Neural cell (in vitro differentiated cells): ENCODE results near the gene CLDN6. TPM values are rescaled to one million over a fixed set of nuclear protein-coding genes. Genes with fewer than 3 reads are reported as not detected.

ENCODE experiments used
- H2AFZ ChIP-seq: fragments of 200-600, 300-800 bp; sonication (generic), shearing (Covaris generic); 2 replicates; pipeline ENCODE4 v1.6.0; 2014; ENCODE audit warnings: low read depth, mild to moderate bottlenecking, antibody characterized with exemption, low read length, moderate library complexity
- H3F3A ChIP-seq: fragments of 200-600 bp; shearing (Covaris generic); 2 replicates; pipeline ENCODE4 v1.6.1; 2016; ENCODE audit warnings: mild to moderate bottlenecking, moderate library complexity, mixed read lengths, antibody characterized with exemption, low read length; ENCODE audit not compliant: insufficient read depth, poor library complexity, severe bottlenecking
- H3K27ac ChIP-seq: fragments of 200-600, 300-800 bp; sonication (generic), shearing (Covaris generic); 2 replicates; pipeline ENCODE4 v1.5.1; 2014; ENCODE audit warnings: mild to moderate bottlenecking, low read length, moderate library complexity
- H3K27me3 ChIP-seq: fragments of 300-800, 200-600 bp; sonication (generic), shearing (Covaris generic); 2 replicates; pipeline ENCODE4 v1.6.0; 2014; ENCODE audit warnings: mild to moderate bottlenecking, low read depth, low read length, moderate library complexity; ENCODE audit not compliant: insufficient read depth
- H3K36me3 ChIP-seq: fragments of 300-800, 200-600 bp; sonication (generic), shearing (Covaris generic); 2 replicates; pipeline ENCODE4 v1.5.1; 2014; ENCODE audit warnings: mild to moderate bottlenecking, antibody characterized with exemption, low read length, moderate library complexity; ENCODE audit not compliant: insufficient read depth
- H3K4me2 ChIP-seq: fragments of 300-800, 200-600 bp; sonication (generic), shearing (Covaris generic); 2 replicates; pipeline ENCODE4 v1.6.0; 2014; ENCODE audit warnings: mild to moderate bottlenecking, low read length
- H3K4me3 ChIP-seq: fragments of 300-800, 200-600 bp; sonication (generic), shearing (Covaris generic); 2 replicates; pipeline ENCODE4 v1.5.1; 2014; ENCODE audit warnings: mild to moderate bottlenecking, low read length, moderate library complexity
- H3K79me2 ChIP-seq: fragments of 200-600 bp; shearing (Covaris generic); replicated peaks from 2 replicates; pipeline ENCODE4 v1.6.0; 2014; ENCODE audit warnings: mild to moderate bottlenecking, low read length, moderate library complexity; ENCODE audit not compliant: insufficient read depth
- H3K9ac ChIP-seq: fragments of 300-800, 200-600 bp; sonication (generic), shearing (Covaris generic); 2 replicates; pipeline ENCODE4 v1.6.1; 2016; ENCODE audit warnings: mild to moderate bottlenecking, low read length, mixed read lengths
- H3K9me2 ChIP-seq: fragments of 200-600 bp; shearing (Covaris generic); 2 replicates; pipeline ENCODE4 v1.6.1; 2016; ENCODE audit warnings: mild to moderate bottlenecking, low read length, mixed read lengths; ENCODE audit not compliant: insufficient read depth
- H3K9me3 ChIP-seq: fragments of 200-600, 300-800 bp; sonication (generic), shearing (Covaris generic); 2 replicates; pipeline ENCODE4 v1.6.1; 2016; ENCODE audit warnings: mild to moderate bottlenecking, mixed run types, low read length, moderate library complexity, mixed read lengths
- H4K20me1 ChIP-seq: fragments of 200-600 bp; shearing (Covaris generic); 2 replicates; pipeline ENCODE4 v1.6.1; 2016; ENCODE audit warnings: mild to moderate bottlenecking, mixed run types; ENCODE audit not compliant: insufficient read depth
- CTCF ChIP-seq: fragments of 450-650 bp; IDR thresholded peaks from 2 replicates; pipeline ENCODE4 v1.5.1; 2014; ENCODE audit warnings: antibody characterized with exemption, mild to moderate bottlenecking, moderate library complexity; ENCODE audit not compliant: poor library complexity, severe bottlenecking
- EP300 ChIP-seq: fragments of 450-650 bp; conservative IDR thresholded peaks from 2 replicates; pipeline ENCODE4 v1.6.1; 2014; ENCODE audit warnings: antibody characterized with exemption, mild to moderate bottlenecking, moderate library complexity; ENCODE audit not compliant: poor library complexity, severe bottlenecking
- EZH2 ChIP-seq: fragments of 200-600, 300-800 bp; shearing (Covaris generic), sonication (generic); IDR thresholded peaks from 2 replicates; pipeline ENCODE4 v1.6.1; 2014; ENCODE audit warnings: antibody characterized with exemption, low read length, borderline replicate concordance, mild to moderate bottlenecking; ENCODE audit not compliant: insufficient read depth, poor library complexity, severe bottlenecking
- MXI1 ChIP-seq: fragments of 450-650 bp; conservative IDR thresholded peaks from 2 replicates; pipeline ENCODE4 v1.6.1; 2014; ENCODE audit warnings: antibody characterized with exemption, mild to moderate bottlenecking; ENCODE audit not compliant: poor library complexity, severe bottlenecking
- POLR2AphosphoS5 ChIP-seq: IDR thresholded peaks from 2 replicates; pipeline ENCODE4 v1.6.1; 2012
- RAD21 ChIP-seq: fragments of 450-650 bp; conservative IDR thresholded peaks from 2 replicates; pipeline ENCODE4 v1.6.1; 2014; ENCODE audit warnings: antibody characterized with exemption, mild to moderate bottlenecking, moderate library complexity
- SMC3 ChIP-seq: fragments of 450-650 bp; conservative IDR thresholded peaks from 2 replicates; pipeline ENCODE4 v1.6.1; 2014; ENCODE audit warnings: antibody characterized with exemption, mild to moderate bottlenecking, moderate library complexity; ENCODE audit not compliant: poor library complexity
- TAF1 ChIP-seq: IDR thresholded peaks from 2 replicates; pipeline ENCODE4 v1.6.1; 2012; ENCODE audit warnings: low read depth
- polyA plus RNA-seq: library from polyadenylated mRNA; depleted of rRNA; stranded (reverse); fragments of >200 nt; gene quantifications from 2 replicates; pipeline ENCODE4 v1.2.3, GENCODE V29; 2014
- TF ChIP-seq, protein P1 (sequence below): IDR thresholded peaks from 2 replicates; pipeline ENCODE4 v1.6.1; 2012; ENCODE audit warnings: borderline replicate concordance

CLDN6 gene
- polyA plus RNA-seq, 1 donor from 2014 or later = not detected

DNA sequence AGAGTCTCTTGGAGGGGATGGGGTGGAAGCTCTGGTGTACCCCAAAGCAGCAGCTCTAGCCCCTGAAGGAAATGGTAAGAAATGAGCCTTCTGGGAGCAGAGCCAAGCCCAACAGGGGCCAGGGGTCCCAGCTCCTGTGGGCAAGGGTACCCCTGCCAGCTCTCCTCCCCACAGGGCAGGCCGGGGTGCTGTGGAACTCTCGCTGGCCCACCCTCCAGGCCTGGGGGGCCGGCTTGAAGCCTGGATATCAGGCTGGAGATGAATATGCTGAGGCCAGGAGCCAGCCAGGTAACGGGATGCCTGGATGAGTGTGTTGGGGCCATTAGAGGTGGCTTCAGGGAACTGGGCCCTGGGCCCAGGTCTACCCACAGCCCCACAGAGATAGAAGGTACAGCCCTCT lies 17.4 kb downstream of the CLDN6 start:
- TF ChIP-seq RAD21 (no peak), EP300 (no peak), TAF1 (no peak), MXI1 (no peak), CTCF (no peak), POLR2AphosphoS5 (no peak), SMC3 (no peak), EZH2 (no peak)
- TF ChIP-seq, protein P1, sequence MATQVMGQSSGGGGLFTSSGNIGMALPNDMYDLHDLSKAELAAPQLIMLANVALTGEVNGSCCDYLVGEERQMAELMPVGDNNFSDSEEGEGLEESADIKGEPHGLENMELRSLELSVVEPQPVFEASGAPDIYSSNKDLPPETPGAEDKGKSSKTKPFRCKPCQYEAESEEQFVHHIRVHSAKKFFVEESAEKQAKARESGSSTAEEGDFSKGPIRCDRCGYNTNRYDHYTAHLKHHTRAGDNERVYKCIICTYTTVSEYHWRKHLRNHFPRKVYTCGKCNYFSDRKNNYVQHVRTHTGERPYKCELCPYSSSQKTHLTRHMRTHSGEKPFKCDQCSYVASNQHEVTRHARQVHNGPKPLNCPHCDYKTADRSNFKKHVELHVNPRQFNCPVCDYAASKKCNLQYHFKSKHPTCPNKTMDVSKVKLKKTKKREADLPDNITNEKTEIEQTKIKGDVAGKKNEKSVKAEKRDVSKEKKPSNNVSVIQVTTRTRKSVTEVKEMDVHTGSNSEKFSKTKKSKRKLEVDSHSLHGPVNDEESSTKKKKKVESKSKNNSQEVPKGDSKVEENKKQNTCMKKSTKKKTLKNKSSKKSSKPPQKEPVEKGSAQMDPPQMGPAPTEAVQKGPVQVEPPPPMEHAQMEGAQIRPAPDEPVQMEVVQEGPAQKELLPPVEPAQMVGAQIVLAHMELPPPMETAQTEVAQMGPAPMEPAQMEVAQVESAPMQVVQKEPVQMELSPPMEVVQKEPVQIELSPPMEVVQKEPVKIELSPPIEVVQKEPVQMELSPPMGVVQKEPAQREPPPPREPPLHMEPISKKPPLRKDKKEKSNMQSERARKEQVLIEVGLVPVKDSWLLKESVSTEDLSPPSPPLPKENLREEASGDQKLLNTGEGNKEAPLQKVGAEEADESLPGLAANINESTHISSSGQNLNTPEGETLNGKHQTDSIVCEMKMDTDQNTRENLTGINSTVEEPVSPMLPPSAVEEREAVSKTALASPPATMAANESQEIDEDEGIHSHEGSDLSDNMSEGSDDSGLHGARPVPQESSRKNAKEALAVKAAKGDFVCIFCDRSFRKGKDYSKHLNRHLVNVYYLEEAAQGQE = no peak
- Histone ChIP-seq H3K4me2 (no peak overlapping the region), H3F3A (no peaks in the 10 kb centered on the region), H3K79me2 (no peaks in the 10 kb centered on the region), H3K9me3 (no peaks in the 10 kb centered on the region), H3K27ac (no peak overlapping the region), H3K27me3 (peaks cover 8% of the 10 kb centered on the region), H3K9ac (no peak overlapping the region), H3K4me3 (no peak overlapping the region), H3K36me3 (no peaks in the 10 kb centered on the region), H2AFZ (no peak overlapping the region), H4K20me1 (no peaks in the 10 kb centered on the region), H3K9me2 (no peaks in the 10 kb centered on the region)

DNA sequence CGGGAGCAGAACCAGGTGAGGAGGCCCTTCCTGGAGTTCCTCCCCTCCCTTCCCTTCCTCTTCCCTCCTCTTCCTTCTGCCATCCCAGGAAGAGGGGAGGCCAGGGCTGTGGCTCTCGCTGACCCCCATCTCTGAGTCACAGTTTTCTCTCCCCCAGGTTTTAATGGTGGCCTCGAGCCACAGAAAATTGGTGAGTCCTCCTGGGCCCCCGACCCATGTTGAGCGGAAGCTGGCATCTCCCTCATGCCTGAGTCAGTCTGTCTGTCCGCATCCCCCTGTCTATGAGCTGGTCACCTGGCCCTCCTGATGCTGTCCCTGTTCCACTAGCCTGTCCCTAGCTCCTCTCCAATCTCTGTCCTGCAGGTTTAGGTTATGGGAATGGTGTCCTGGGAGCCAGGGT lies 18.1 kb downstream of the CLDN6 start:
- Histone ChIP-seq H2AFZ (no peak overlapping the region), H3F3A (no peaks in the 10 kb centered on the region), H3K4me3 (no peak overlapping the region), H3K79me2 (no peaks in the 10 kb centered on the region), H3K9me3 (no peaks in the 10 kb centered on the region), H3K36me3 (no peaks in the 10 kb centered on the region), H3K27me3 (peaks cover 3% of the 10 kb centered on the region), H4K20me1 (no peaks in the 10 kb centered on the region), H3K9ac (no peak overlapping the region), H3K27ac (no peak overlapping the region), H3K4me2 (no peak overlapping the region), H3K9me2 (no peaks in the 10 kb centered on the region)
- TF ChIP-seq CTCF (no peak), RAD21 (no peak), MXI1 (no peak)
